Activated naive CD4-positive, alpha-beta T cell treated with anti-CD3 and anti-CD28 coated beads for 36 hours (primary cell): ENCODE measurements around the gene PRAMEF13. TPM values are rescaled to one million over a fixed set of nuclear protein-coding genes. Genes with fewer than 3 reads are reported as not detected.
"Not testable (repeated sequence)": the region's sequence is repeated elsewhere in the genome, so short reads cannot be mapped to it uniquely, and the experiment has no call there.

Source experiments
- CTCF ChIA-PET: fragments of 350-600 bp; sonication (Branson Sonifier 250); formaldehyde crosslinking; loops from one replicate; lab custom pipeline; 2021; ENCODE audit warnings: antibody characterized with exemption; lab: Charles Lee
- DNase-seq: peaks from one replicate; pipeline ENCODE4 v3.0.0-alpha.2; 2020
- H3K27ac Mint-ChIP-seq: one replicate; pipeline ENCODE4 v1.8.0; 2021; ENCODE audit warnings: mild to moderate bottlenecking, mixed read lengths
- H3K27me3 Mint-ChIP-seq: one replicate; pipeline ENCODE4 v1.8.0; 2021; ENCODE audit warnings: low read depth, mixed read lengths
- H3K36me3 Mint-ChIP-seq: one replicate; pipeline ENCODE4 v1.8.0; 2021; ENCODE audit warnings: low read depth, mixed read lengths
- H3K4me1 Mint-ChIP-seq: one replicate; pipeline ENCODE4 v1.8.0; 2021; ENCODE audit warnings: low read depth, mixed read lengths
- H3K4me3 Mint-ChIP-seq: one replicate; pipeline ENCODE4 v1.8.0; 2021; ENCODE audit warnings: mild to moderate bottlenecking, moderate library complexity, mixed read lengths
- H3K9me3 Mint-ChIP-seq: one replicate; pipeline ENCODE4 v1.8.0; 2021; ENCODE audit warnings: mixed read lengths
- intact Hi-C: fragments of 100-400 bp; cut with micrococcal nuclease; formaldehyde crosslinking; loops from one replicate; pipeline ENCODE4 v1.15.1; 2023
- total RNA-seq, 2 experiments: library from RNA; stranded (reverse); gene quantifications; one replicate each; pipeline ENCODE4 v1.2.3, GENCODE V29; 2021

The PRAMEF13 gene, protein sequence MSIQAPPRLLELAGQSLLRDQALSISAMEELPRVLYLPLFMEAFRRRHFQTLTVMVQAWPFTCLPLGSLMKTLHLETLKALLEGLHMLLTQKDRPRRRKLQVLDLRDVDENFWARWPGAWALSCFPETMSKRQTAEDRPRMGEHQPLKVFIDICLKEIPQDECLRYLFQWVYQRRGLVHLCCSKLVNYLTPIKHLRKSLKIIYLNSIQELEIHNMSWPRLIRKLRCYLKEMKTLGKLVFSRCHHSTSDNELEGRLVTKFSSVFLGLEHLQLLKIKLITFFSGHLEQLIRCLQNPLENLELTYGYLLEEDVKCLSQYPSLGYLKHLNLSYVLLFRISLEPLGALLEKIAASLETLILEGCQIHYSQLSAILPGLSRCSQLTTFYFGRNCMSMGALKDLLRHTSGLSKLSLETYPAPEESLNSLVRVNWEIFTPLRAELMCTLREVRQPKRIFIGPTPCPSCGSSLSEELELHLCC
- not detected for total RNA-seq

DNA sequence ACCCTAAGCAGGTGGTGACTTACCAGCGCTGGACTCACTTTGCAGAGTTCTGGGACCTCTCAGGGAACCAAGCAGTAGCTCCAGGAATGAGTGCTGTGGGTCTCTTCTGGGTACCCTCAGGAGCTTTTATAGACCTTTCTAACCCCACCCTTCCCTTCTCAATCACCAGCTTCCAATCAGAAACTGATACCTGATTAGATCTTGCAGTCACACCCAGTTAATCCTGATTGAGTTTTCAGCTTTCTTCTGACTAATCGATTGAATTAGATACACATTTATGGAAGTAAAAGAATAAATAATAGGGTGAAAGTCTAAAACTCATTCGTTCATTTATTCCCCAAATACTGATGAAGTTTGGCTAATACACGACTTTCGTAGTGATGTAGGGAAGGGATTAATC is at the start of gene PRAMEF13:
Gene PRAMEF13, minus strand, starts transcription at position 101 of the 400 bp plus-strand sequence. CDS start 1,820 bp downstream, outside the sequence.
- H3K4me1 Mint-ChIP-seq, DNase-seq, intact Hi-C loops, H3K27me3 Mint-ChIP-seq, H3K27ac Mint-ChIP-seq, H3K36me3 Mint-ChIP-seq, H3K9me3 Mint-ChIP-seq, H3K4me3 Mint-ChIP-seq, CTCF ChIA-PET: not testable (repeated sequence)

GRCh38 chr1:13247122-13247521 is 45.9 kb upstream of the PRAMEF13 start:
- DNase-seq, intact Hi-C loops, H3K4me1 Mint-ChIP-seq, H3K27ac Mint-ChIP-seq, H3K36me3 Mint-ChIP-seq, CTCF ChIA-PET, H3K27me3 Mint-ChIP-seq, H3K4me3 Mint-ChIP-seq, H3K9me3 Mint-ChIP-seq: not testable (repeated sequence)

DNA sequence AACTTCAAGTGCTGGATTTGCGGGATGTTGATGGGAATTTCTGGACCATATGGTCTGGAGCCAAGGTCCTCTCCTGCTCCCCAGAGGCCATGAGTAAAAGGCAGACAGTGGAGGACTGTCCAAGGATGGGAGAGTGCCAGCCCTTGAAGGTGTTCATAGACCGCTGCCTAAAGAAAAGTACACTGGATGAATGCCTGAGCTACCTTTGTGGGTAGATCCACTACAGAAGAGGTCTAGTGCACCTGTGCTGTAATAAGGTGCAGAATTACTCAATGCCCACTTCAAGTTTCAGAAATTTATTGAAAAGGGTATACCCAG is 45.3 kb upstream of the PRAMEF13 start:
- H3K36me3 Mint-ChIP-seq, H3K27me3 Mint-ChIP-seq, intact Hi-C loops, CTCF ChIA-PET, H3K4me1 Mint-ChIP-seq, DNase-seq, H3K4me3 Mint-ChIP-seq, H3K27ac Mint-ChIP-seq, H3K9me3 Mint-ChIP-seq: not testable (repeated sequence)

GRCh38 chr1:13245841-13246553 is 44.8 kb upstream of the PRAMEF13 start:
- H3K36me3 Mint-ChIP-seq, H3K27me3 Mint-ChIP-seq, H3K4me3 Mint-ChIP-seq, DNase-seq, intact Hi-C loops, H3K9me3 Mint-ChIP-seq, H3K27ac Mint-ChIP-seq, H3K4me1 Mint-ChIP-seq: not testable (repeated sequence)
- CTCF ChIA-PET, result interaction anchor here (0.7 kb wide), 1 partner anchor 225 kb away, joined by 3 read pairs; no protein-coding TSS in a partner anchor

- CTCF ChIA-PET, result interaction anchor here (0.7 kb wide), 1 partner anchor 835 kb away, joined by 5 read pairs; no protein-coding TSS in a partner anchor
- H3K27ac Mint-ChIP-seq, H3K4me3 Mint-ChIP-seq, intact Hi-C loops, H3K36me3 Mint-ChIP-seq, H3K27me3 Mint-ChIP-seq, H3K4me1 Mint-ChIP-seq, H3K9me3 Mint-ChIP-seq, DNase-seq: not testable (repeated sequence)
Measured at GRCh38 chr1:13243536-13244263, 42.5 kb upstream of the PRAMEF13 start.

- intact Hi-C loops, H3K36me3 Mint-ChIP-seq, H3K4me1 Mint-ChIP-seq, H3K27ac Mint-ChIP-seq, CTCF ChIA-PET, H3K27me3 Mint-ChIP-seq, DNase-seq, H3K4me3 Mint-ChIP-seq, H3K9me3 Mint-ChIP-seq: not testable (repeated sequence)
Measured at GRCh38 chr1:13239633-13240032, 38.4 kb upstream of the PRAMEF13 start.

DNA sequence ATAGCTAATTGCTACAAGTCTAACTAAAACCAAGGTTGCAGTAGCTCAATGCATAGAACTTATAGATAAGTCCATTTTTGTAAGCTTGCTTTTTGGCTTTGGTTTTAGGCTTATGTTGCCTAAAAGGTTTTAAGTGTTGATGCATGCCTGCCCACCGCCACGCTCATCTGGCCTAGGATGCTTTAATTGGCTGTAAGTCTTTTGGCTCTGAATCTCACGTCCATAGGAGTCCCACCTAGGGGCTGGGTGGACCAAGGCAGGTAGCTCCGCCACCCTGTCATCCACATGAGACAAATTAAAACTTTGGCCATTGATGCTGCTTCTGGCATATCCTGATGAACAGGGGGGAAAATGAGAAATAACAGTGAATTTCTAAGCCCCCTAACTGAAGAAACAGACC is 36.4 kb upstream of the PRAMEF13 start:
- H3K4me3 Mint-ChIP-seq, H3K4me1 Mint-ChIP-seq, H3K27me3 Mint-ChIP-seq, H3K27ac Mint-ChIP-seq, CTCF ChIA-PET, DNase-seq, intact Hi-C loops, H3K9me3 Mint-ChIP-seq, H3K36me3 Mint-ChIP-seq: not testable (repeated sequence)

- H3K27me3 Mint-ChIP-seq, DNase-seq, H3K36me3 Mint-ChIP-seq, intact Hi-C loops, H3K27ac Mint-ChIP-seq, H3K4me1 Mint-ChIP-seq, CTCF ChIA-PET, H3K4me3 Mint-ChIP-seq, H3K9me3 Mint-ChIP-seq: not testable (repeated sequence)
Measured at GRCh38 chr1:13234057-13234456, 32.8 kb upstream of the PRAMEF13 start.

DNA sequence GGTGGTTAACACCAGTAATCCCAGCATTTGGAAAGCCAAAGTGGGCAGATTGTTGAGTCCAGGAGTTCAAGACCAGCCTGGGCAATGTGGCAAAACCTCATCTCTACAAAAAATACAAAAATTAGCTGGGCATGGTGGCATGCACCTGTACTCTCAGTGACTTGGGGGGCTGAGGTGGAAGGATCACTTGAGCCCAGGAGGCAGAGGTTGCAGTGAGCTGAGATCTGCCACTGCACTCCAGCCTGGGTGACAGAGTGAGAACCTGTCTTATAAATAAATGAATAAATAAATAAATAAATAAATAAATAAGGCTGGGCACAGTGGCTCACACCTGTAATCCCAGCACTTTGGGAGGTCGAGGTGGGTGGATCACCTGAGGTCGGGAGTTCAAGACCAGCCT is 30.8 kb upstream of the PRAMEF13 start:
- H3K27ac Mint-ChIP-seq, H3K9me3 Mint-ChIP-seq, H3K4me3 Mint-ChIP-seq, intact Hi-C loops, H3K4me1 Mint-ChIP-seq, CTCF ChIA-PET, H3K36me3 Mint-ChIP-seq, H3K27me3 Mint-ChIP-seq, DNase-seq: not testable (repeated sequence)

GRCh38 chr1:13231061-13231750 is 30.0 kb upstream of the PRAMEF13 start:
- H3K4me1 Mint-ChIP-seq, intact Hi-C loops, H3K27me3 Mint-ChIP-seq, H3K9me3 Mint-ChIP-seq, DNase-seq, H3K27ac Mint-ChIP-seq, H3K4me3 Mint-ChIP-seq, H3K36me3 Mint-ChIP-seq, CTCF ChIA-PET: not testable (repeated sequence)

DNA sequence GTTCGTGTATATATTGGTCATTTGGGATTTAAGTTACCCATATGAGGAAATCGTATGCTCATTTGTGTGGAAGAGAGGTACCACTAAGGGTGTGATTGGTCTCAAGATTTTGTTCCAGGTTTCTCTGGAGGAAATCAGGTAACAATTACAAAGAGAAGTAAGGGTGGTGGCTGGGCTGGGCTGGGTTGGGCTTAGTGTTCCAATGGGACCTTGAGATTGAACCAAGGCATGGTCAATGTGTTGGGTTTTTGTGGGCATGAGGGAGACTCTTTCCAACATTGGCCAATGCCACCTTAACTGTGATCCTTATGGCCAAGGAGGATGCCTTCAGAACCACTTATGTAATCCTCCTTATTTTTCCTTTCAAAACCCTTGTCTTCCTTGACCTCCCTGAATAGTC is 29.4 kb upstream of the PRAMEF13 start:
- H3K27me3 Mint-ChIP-seq, H3K4me1 Mint-ChIP-seq, CTCF ChIA-PET, DNase-seq, H3K9me3 Mint-ChIP-seq, H3K36me3 Mint-ChIP-seq, intact Hi-C loops, H3K27ac Mint-ChIP-seq, H3K4me3 Mint-ChIP-seq: not testable (repeated sequence)

DNA sequence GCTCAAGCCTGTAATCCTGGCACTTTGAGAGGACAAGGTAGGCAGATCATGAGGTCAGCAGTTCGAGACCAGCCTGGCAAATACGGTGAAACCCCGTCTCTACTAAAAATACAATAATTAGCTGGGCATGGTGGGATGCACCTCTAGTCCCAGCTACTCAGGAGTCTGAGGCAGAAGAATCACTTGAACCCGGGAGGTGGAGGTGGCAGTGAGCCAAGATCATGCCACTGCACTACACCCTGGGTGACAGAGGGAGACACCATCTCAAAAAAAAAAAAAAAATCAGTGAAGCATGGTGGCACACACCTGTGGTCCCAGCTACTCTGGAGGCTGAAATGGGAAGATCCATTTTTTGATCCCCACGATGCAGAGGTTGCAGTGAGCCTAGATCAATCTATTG is 28.9 kb upstream of the PRAMEF13 start:
- CTCF ChIA-PET, result interaction anchor here (0.7 kb wide), 1 partner anchor 431 kb away, joined by 4 read pairs; no protein-coding TSS in a partner anchor
- H3K9me3 Mint-ChIP-seq, intact Hi-C loops, DNase-seq, H3K4me3 Mint-ChIP-seq, H3K36me3 Mint-ChIP-seq, H3K27ac Mint-ChIP-seq, H3K27me3 Mint-ChIP-seq, H3K4me1 Mint-ChIP-seq: not testable (repeated sequence)
